HFF-Myc (cell line): ENCODE results near the gene MTA1.
A peak's percentile ranks its signal among the peaks of the same experiment; 100 is the strongest.

Experiments used
- DNase-seq: peaks from one replicate; pipeline ENCODE4 v3.0.0-alpha.2; 2011; ENCODE audit warnings: low read depth; ENCODE audit errors: extremely low read depth
- H3K4me3 ChIP-seq: replicated peaks from 2 replicates; pipeline ENCODE4 v1.5.1; 2011; ENCODE audit warnings: low read depth, mild to moderate bottlenecking, control low read depth, low read length
- TF ChIP-seq, protein P1 (sequence below): IDR thresholded peaks from 2 replicates; pipeline ENCODE4 v1.5.1; 2012; ENCODE audit warnings: mild to moderate bottlenecking, low read depth, low read length, control low read depth; ENCODE audit errors: missing control alignments

Gene MTA1

DNA sequence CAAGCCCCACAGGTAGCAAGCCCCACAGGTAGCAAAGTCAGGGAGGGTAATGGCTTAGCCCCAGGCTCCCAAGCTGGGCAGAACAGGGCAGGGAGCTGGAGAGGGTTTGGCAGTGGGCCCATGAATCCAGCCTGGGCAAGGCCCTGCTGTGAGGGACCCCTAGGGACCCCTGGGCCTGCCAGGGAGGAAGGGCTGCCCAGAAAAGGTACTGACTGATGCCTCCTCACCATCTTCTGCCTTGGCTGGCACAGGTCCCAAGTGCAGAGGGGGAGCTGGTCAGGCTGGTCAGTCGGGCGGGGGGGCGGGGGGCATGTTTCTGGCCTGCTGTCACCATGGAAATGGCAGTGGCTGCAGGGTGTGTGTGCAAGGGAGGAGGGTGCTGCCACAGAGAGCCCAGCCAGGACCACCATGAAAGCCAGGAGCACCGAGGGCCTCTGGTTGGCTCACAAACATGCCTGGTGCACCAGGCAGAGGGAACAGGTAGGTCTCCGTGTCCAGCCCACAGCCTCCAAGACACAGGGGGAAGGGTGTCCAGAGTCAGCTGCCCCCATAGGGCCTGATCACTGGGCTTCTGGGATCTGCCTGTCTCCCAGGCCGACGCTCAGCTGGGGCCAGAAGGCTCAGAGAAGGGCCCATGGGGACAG lies 53.5 kb downstream of the MTA1 start:
- H3K4me3 ChIP-seq: peak overlapping the region; percentile 42
- DNase-seq: no peak

DNA sequence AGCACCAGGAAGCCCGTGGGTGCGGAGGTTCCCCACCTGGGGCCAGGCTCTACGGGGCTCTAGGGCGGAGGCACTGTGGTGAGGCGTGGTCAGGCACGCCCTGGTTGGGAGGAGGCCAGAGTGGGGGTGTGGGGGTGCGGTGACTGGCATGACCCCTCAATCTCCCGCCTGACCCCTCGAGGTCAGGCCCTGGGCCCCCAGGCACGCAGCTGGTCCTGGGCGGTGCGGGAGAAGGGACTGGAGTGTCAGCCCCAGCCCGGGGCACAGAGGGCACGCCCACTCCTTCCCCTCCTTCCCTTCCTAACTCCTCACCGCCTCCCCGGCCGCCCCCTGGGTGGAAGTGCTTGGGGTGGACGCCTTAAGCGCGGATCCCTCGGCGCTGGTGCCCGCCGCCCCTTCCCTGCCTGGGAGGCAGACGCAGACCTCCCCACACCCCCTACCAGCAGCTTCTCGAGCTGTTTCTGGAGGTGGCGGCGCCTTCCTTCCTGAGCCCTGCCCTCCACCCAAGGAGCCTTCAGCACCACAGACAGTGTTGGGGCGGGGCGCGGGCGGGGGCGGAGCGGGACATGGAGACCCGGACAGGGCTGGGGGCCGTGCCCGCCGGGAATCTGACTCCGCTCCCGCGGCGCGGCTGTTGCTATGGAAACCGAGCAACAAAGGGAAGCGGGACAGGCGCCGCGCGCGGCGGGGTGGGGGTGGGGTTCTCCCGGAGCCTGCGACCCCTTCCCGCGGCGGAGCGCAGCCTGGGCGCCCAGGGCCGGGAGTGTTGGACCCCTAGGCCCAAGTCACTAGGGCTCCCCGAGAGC lies 54.3 kb downstream of the MTA1 start:
- TF ChIP-seq, protein P1, sequence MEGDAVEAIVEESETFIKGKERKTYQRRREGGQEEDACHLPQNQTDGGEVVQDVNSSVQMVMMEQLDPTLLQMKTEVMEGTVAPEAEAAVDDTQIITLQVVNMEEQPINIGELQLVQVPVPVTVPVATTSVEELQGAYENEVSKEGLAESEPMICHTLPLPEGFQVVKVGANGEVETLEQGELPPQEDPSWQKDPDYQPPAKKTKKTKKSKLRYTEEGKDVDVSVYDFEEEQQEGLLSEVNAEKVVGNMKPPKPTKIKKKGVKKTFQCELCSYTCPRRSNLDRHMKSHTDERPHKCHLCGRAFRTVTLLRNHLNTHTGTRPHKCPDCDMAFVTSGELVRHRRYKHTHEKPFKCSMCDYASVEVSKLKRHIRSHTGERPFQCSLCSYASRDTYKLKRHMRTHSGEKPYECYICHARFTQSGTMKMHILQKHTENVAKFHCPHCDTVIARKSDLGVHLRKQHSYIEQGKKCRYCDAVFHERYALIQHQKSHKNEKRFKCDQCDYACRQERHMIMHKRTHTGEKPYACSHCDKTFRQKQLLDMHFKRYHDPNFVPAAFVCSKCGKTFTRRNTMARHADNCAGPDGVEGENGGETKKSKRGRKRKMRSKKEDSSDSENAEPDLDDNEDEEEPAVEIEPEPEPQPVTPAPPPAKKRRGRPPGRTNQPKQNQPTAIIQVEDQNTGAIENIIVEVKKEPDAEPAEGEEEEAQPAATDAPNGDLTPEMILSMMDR: no peak
- DNase-seq: peak; percentile 26
- H3K4me3 ChIP-seq: peak overlapping the region; percentile 42

More for the DNA sequence above, 53.5 kb downstream of the MTA1 start:
- TF ChIP-seq, protein P1: no peak

DNA sequence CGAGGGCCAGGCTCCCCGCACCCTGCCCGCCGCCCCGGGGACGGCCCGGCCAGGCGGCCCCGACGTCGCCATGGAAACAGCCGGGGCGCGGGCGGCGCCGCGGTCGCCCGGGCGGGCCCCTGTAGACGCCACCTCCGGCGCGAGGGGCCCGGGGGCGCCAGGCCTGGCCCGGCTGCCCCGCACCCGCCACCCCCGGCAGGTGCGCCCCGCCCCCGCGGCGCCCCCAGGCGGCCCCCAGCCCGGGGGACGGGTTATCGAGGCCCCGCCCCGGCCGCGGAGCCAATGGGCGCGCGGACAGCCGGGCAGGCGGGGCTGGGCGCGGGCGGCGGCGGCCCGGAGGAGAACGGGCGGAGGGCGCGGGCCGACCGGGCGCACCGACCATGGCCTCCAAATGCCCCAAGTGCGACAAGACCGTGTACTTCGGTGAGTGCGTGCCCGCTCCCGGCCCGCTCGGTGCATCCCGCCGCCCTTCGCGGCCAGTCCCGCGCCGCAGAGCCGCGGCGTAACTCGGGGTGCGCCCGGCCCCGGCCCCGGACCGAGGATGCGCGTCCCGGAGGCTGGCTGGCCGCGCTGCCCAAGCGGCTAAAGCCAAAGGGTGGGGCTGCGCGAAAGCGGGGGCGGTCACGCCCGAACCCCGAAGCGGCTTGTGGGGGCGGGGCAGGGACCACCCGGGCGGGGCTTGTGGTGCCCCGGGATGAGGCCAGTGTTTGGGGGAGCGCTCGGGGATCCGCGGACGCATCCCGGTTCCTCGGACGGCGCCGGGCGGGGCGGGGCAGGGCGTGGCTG lies 55.0 kb downstream of the MTA1 start, which contains the start of gene CRIP2:
Gene CRIP2 (plus strand): TSS at position 339 of the 786 bp plus-strand sequence. CDS start 42 bp downstream, at position 381.
- peak within 1 kb of the TSS; percentile 42 for H3K4me3 ChIP-seq
- TF ChIP-seq, protein P1: no peak
- no peak for DNase-seq

DNA sequence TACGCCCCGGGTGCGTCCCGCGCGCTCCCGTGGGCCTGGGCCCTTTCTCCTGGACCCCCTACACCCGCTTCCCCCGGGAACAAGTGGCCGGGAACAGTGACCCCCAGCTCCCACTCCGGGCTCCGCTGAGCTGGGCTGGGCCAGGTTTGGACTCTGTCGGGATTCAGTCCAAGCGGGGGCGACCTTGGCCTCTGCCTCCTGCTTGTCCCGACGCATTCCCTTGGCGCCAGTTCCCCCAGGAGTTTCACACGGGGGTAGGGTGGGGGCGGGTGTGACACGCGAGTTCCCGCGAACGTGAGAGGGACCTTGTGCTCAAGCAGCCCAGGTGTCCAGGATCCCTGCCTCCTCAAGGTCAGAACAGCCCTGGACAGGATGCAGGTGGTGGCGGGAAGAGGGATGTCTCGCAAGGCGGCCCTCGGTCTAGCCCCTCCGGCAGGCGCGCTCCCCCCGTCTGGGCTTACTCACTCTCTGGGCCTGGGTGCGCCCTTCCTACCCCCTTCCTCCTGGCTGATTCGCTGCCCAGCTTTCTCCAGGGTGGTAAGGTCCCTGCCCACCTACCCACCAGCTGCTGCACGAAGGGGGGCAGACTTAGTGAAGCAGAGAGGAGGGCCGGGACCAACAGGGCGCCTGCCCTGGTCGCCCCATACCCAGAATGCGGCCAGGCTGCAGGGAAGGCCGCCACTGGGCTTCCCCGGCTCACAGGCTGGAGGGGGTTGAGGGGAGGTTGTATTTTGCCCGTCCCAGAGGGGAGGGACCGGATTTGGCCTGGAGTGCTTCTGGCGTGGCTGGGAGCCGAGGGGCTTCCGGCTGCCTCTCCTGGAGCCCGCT lies 55.9 kb downstream of the MTA1 start:
- H3K4me3 ChIP-seq: peak overlapping the region; percentile 40
- TF ChIP-seq, protein P1: no peak
- DNase-seq: no peak

DNA sequence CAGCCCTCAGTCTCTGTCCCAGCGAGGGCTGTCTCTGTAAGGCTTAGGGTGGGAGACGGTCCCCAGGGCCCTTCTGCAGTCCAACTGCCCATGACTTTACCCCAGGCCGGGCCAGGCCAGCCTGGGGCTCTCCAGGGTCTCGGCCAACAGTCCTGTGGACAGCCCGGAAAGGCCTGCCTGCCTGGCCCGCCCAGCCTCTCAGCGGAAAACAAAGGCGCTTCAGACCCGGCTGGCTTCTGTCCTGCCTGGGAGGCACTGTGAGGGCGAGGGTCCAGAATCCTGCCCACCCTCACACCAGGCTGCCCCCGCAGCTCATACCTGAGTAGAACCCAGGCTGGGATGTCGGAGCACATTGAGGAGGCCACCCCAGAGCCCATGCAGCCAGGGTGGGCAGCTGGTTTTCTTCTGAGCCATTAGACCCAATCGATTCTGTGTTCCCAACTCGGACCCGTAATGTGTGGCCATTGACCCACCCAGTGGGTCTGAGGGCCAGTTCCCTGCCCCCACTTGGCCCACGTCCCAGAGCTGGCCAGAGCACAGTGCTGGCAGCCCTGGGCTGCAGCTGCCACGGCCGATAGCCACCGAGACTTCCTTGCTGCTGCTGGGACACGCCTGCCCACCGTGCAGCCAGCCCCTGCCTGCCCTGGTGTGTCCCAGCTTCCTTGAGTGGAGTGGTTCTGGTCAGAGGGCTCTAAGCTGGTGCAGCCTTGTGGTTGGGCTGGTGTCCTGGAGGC lies 56.6 kb downstream of the MTA1 start:
- no peak overlapping the region for H3K4me3 ChIP-seq
- DNase-seq: no peak
- TF ChIP-seq, protein P1: no peak
